Lung (tissue), 12 donors: ENCODE measurements around the gene RPS19BP1. TPM values are rescaled to one million over a fixed set of nuclear protein-coding genes. Genes with fewer than 3 reads are reported as not detected.

Experiments
- ATAC-seq: fragments of 200-7000 bp; cut with Tn5 transposase; one replicate; pipeline ENCODE4 v1.9.1; 2020; ENCODE audit warnings: moderate number of reproducible peaks; ENCODE audit not compliant: insufficient read depth, low FRiP score
- DNase-seq, 3 donors: peaks; one replicate each; pipeline ENCODE4 v3.0.0-alpha.2; 2013 to 2017
- H3K27ac ChIP-seq, 2 donors: one replicate each; pipeline ENCODE4 v1.5.1; 2013; ENCODE audit warnings: mild to moderate bottlenecking in 2 of 2, moderate library complexity in 2 of 2, control low read depth in 1 of 2, inconsistent platforms in 1 of 2, low read depth in 1 of 2, low read length in 1 of 2
- H3K27me3 ChIP-seq, 3 donors: one replicate each; pipeline ENCODE4 v1.5.1; 2013; ENCODE audit warnings: low read length in 2 of 3; ENCODE audit not compliant: control insufficient read depth in 3 of 3, insufficient read depth in 3 of 3
- H3K36me3 ChIP-seq, 4 donors: one replicate each; pipeline ENCODE4 v1.5.1; 2013; ENCODE audit warnings: low read length in 4 of 4, mild to moderate bottlenecking in 1 of 4, moderate library complexity in 1 of 4; ENCODE audit not compliant: control insufficient read depth in 4 of 4, insufficient read depth in 4 of 4
- H3K4me1 ChIP-seq, 5 donors: one replicate each; pipeline ENCODE4 v1.5.1; 2013; ENCODE audit warnings: low read length in 5 of 5, mild to moderate bottlenecking in 2 of 5, moderate library complexity in 1 of 5; ENCODE audit not compliant: control insufficient read depth in 5 of 5, insufficient read depth in 5 of 5
- H3K4me3 ChIP-seq: one replicate; pipeline ENCODE4 v1.5.1; 2013; ENCODE audit warnings: mild to moderate bottlenecking, control low read depth, moderate library complexity
- H3K9ac ChIP-seq, 2 donors: one replicate each; pipeline ENCODE4 v1.5.1; 2013; ENCODE audit warnings: low read length in 2 of 2, control low read depth in 1 of 2; ENCODE audit not compliant: insufficient read depth in 1 of 2
- H3K9me3 ChIP-seq, 4 donors: one replicate each; pipeline ENCODE4 v1.5.1; 2013; ENCODE audit warnings: low read length in 3 of 4, mild to moderate bottlenecking in 1 of 4, moderate library complexity in 1 of 4; ENCODE audit not compliant: control insufficient read depth in 4 of 4, insufficient read depth in 3 of 4
- WGBS, 2 donors: extraction: QIAGEN DNeasy Blood & Tissue Kit; methylation state at CpG; one replicate each; pipeline ENCODE4 v1.1.7; 2013; 5-methylcytosine and 5-hydroxymethylcytosine counted together
- polyA plus RNA-seq, 2 donors: library from polyadenylated mRNA; stranded (reverse); fragments of 200-250 nt; gene quantifications; one replicate each; pipeline ENCODE4 v1.2.1, GENCODE V29; 2013
- total RNA-seq, 2 donors: library from RNA; depleted of rRNA in 1 of 2; stranded (reverse); fragments of >200 nt in 1 of 2; gene quantifications; one replicate each; pipeline ENCODE4 v1.2.1, GENCODE V29; 2014 to 2021
- TF ChIP-seq, protein P1 (sequence below): IDR thresholded peaks from 2 replicates; pipeline ENCODE4 v1.5.1; 2012; ENCODE audit warnings: mild to moderate bottlenecking; ENCODE audit errors: control extremely low read depth, extremely low read depth
- donor health status: control.
- donor health status: control.
- donor health status: Bipolar disorder and iron deficiency.
- donor health status: healthy.
- donor health status: DM: yes; HTN: yes; CAD: no.

Gene RPS19BP1
- total and polyA plus RNA-seq, 4 donors = 50.0 to 199 (median 135) TPM

GRCh38 chr22:39518144-39518786 is 14.3 kb downstream of the RPS19BP1 start:
- Histone ChIP-seq H3K4me1 (peaks cover 0 to 37% (median 7%) of the 10 kb centered on the region in 5 donors), H3K9me3 (no peaks in the 10 kb centered on the region), H3K27ac (no peak overlapping the region), H3K9ac (peak overlapping the region in 1 of 2 donors; percentile 73), H3K27me3 (no peaks in the 10 kb centered on the region), H3K4me3 (no peak overlapping the region), H3K36me3 (peaks cover 7 to 53% (median 43%) of the 10 kb centered on the region in 4 donors)
- ATAC-seq (no peak), DNase-seq (no peak)
- 58 to 64% methylated on average over 5 of the region's 5 CpGs for WGBS, 2 donors
- TF ChIP-seq, protein P1, sequence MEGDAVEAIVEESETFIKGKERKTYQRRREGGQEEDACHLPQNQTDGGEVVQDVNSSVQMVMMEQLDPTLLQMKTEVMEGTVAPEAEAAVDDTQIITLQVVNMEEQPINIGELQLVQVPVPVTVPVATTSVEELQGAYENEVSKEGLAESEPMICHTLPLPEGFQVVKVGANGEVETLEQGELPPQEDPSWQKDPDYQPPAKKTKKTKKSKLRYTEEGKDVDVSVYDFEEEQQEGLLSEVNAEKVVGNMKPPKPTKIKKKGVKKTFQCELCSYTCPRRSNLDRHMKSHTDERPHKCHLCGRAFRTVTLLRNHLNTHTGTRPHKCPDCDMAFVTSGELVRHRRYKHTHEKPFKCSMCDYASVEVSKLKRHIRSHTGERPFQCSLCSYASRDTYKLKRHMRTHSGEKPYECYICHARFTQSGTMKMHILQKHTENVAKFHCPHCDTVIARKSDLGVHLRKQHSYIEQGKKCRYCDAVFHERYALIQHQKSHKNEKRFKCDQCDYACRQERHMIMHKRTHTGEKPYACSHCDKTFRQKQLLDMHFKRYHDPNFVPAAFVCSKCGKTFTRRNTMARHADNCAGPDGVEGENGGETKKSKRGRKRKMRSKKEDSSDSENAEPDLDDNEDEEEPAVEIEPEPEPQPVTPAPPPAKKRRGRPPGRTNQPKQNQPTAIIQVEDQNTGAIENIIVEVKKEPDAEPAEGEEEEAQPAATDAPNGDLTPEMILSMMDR = no peak

- H3K27me3 ChIP-seq = no peaks in the 10 kb centered on the region
- no peak overlapping the region for H3K4me3 ChIP-seq
- ATAC-seq (no peak), DNase-seq (no peak)
- peaks cover 10 to 45% (median 37%) of the 10 kb centered on the region in 4 donors for H3K36me3 ChIP-seq
- 77 to 84% methylated on average over 3 of the region's 3 CpGs for WGBS, 2 donors
- no peak overlapping the region for H3K9ac ChIP-seq
- no peaks in the 10 kb centered on the region for H3K9me3 ChIP-seq
- H3K27ac ChIP-seq = no peak overlapping the region
- H3K4me1 ChIP-seq = peaks cover 0 to 29% (median 3%) of the 10 kb centered on the region in 5 donors
- TF ChIP-seq, protein P1 = no peak
Measured at GRCh38 chr22:39517470-39517869, 15.1 kb downstream of the RPS19BP1 start.

- peaks cover 10 to 38% (median 30%) of the 10 kb centered on the region in 4 donors for H3K36me3 ChIP-seq
- H3K9ac ChIP-seq = no peak overlapping the region
- no peaks in the 10 kb centered on the region for H3K9me3 ChIP-seq
- H3K27ac ChIP-seq = no peak overlapping the region
- DNase-seq (no peak), ATAC-seq (no peak)
- 89 to 93% methylated on average over 12 of the region's 12 CpGs for WGBS, 2 donors
- TF ChIP-seq, protein P1 = no peak
- H3K27me3 ChIP-seq = no peaks in the 10 kb centered on the region
- no peak overlapping the region for H3K4me3 ChIP-seq
- peaks cover 0 to 15% (median 3%) of the 10 kb centered on the region in 5 donors for H3K4me1 ChIP-seq
Measured at GRCh38 chr22:39515266-39516050, 17.1 kb downstream of the RPS19BP1 start.
